PC-3 (cell line): ENCODE data around the gene PDP2. TPM values are rescaled to one million over a fixed set of nuclear protein-coding genes. Genes with fewer than 3 reads are reported as not detected.

Experiments used
- ATAC-seq: fragments of 200-7000 bp; cut with Tn5 transposase; 2 replicates; pipeline ENCODE4 v1.9.1; 2020; ENCODE audit warnings: mild to moderate bottlenecking, moderate library complexity
- BruUV-seq: library from RNA; stranded (reverse); fragments of 400-500 nt; replicated peaks from 2 replicates; lab custom pipeline; 2021; lab: Mats Ljungman, UMichigan
- CTCF ChIA-PET: fragments of 300-600 bp; sonication (Branson Sonifier 250); formaldehyde crosslinking; loops from one replicate; lab custom pipeline; 2022; ENCODE audit warnings: antibody characterized with exemption; lab: Charles Lee
- POLR2A ChIA-PET: fragments of 300-600 bp; sonication (Branson Sonifier 250); formaldehyde crosslinking; loops from one replicate; lab custom pipeline; 2022; ENCODE audit warnings: antibody characterized with exemption; ENCODE audit not compliant: unreplicated experiment; lab: Charles Lee
- DNase-seq: peaks from one replicate; pipeline ENCODE4 v3.0.0-alpha.2; 2015
- H2AFZ ChIP-seq: fragments of 300-600 bp; sonication (generic); 2 replicates; pipeline ENCODE4 v1.6.0; 2016; ENCODE audit warnings: antibody characterized with exemption, low read length
- H3F3A ChIP-seq: fragments of 300-600 bp; sonication (generic); one replicate; pipeline ENCODE4 v1.6.0; 2017; ENCODE audit warnings: antibody characterized with exemption, low read length, control low read depth, mild to moderate bottlenecking; ENCODE audit not compliant: unreplicated experiment
- H3K27ac ChIP-seq: fragments of 300-600 bp; sonication (generic); 2 replicates; pipeline ENCODE4 v1.5.1; 2016; ENCODE audit warnings: mild to moderate bottlenecking, low read length
- H3K27me3 ChIP-seq: fragments of 300-600 bp; sonication (generic); 2 replicates; pipeline ENCODE4 v1.6.1; 2016; ENCODE audit warnings: low read length, mixed read lengths
- H3K36me3 ChIP-seq: fragments of 300-600 bp; sonication (generic); 2 replicates; pipeline ENCODE4 v1.6.1; 2016; ENCODE audit warnings: low read depth, mixed run types, low read length, mixed read lengths
- H3K4me1 ChIP-seq: fragments of 300-600 bp; sonication (generic); 2 replicates; pipeline ENCODE4 v1.5.1; 2016; ENCODE audit warnings: low read length; ENCODE audit not compliant: insufficient read depth
- H3K4me2 ChIP-seq: fragments of 300-600 bp; sonication (generic); 2 replicates; pipeline ENCODE4 v1.6.0; 2016; ENCODE audit warnings: low read length
- H3K4me3 ChIP-seq: fragments of 300-600 bp; sonication (generic); 2 replicates; pipeline ENCODE4 v1.5.1; 2016; ENCODE audit warnings: mild to moderate bottlenecking, low read length, mixed read lengths
- H3K79me2 ChIP-seq: fragments of 300-600 bp; sonication (generic); 2 replicates; pipeline ENCODE4 v1.6.1; 2017; ENCODE audit warnings: low read length, mixed read lengths
- H3K9ac ChIP-seq: fragments of 300-600 bp; sonication (generic); 2 replicates; pipeline ENCODE4 v1.6.0; 2016; ENCODE audit warnings: mild to moderate bottlenecking, low read length
- H3K9me2 ChIP-seq: fragments of 300-600 bp; sonication (generic); replicated peaks from 2 replicates; pipeline ENCODE4 v1.6.1; 2016; ENCODE audit warnings: mixed run types, low read length, mixed read lengths
- H3K9me3 ChIP-seq: fragments of 300-600 bp; sonication (generic); 2 replicates; pipeline ENCODE4 v1.6.1; 2016; ENCODE audit warnings: low read length, mixed read lengths
- H4K20me1 ChIP-seq: fragments of 300-600 bp; sonication (generic); 2 replicates; pipeline ENCODE4 v1.6.1; 2016; ENCODE audit warnings: low read length, mixed read lengths
- CTCF ChIP-seq: fragments of 300-600 bp; sonication (generic); conservative IDR thresholded peaks from 2 replicates; pipeline ENCODE4 v1.5.1; 2017; ENCODE audit warnings: antibody characterized with exemption, low read depth, mild to moderate bottlenecking, low read length
- EZH2 ChIP-seq: fragments of 300-600 bp; sonication (generic); IDR thresholded peaks from one replicate; pipeline ENCODE4 v1.6.1; 2017; ENCODE audit warnings: antibody characterized with exemption, mild to moderate bottlenecking, low read length; ENCODE audit not compliant: unreplicated experiment
- EZH2phosphoT487 ChIP-seq: fragments of 300-600 bp; sonication (generic); IDR thresholded peaks from 2 replicates; pipeline ENCODE4 v1.6.1; 2018; ENCODE audit warnings: mild to moderate bottlenecking, antibody characterized with exemption, low read length, borderline replicate concordance
- intact Hi-C: fragments of 100-400 bp; cut with micrococcal nuclease; formaldehyde crosslinking; loops from 2 replicates; pipeline ENCODE4 v1.9.0; 2023
- total RNA-seq: library from RNA; depleted of rRNA; stranded (reverse); fragments of >200 nt; gene quantifications from 2 replicates; pipeline ENCODE4 v1.2.3, GENCODE V29; 2014

Gene PDP2
- total RNA-seq, 1 experiment from 2014 or later, result 2.8 TPM

GRCh38 chr16:66930189-66930588, 49.9 kb downstream of the PDP2 start:
- TF ChIP-seq EZH2 (no peak), CTCF (no peak), EZH2phosphoT487 (no peak)
- intact Hi-C loops, result no loop called here
- Histone ChIP-seq H3K9me2 (no peaks in the 10 kb centered on the region), H3K79me2 (peaks cover 27% of the 10 kb centered on the region), H3K27ac (0 out of 2 replicates have a peak overlapping the region, but pooled peaks have one; percentile 14), H3K4me3 (no peak overlapping the region), H4K20me1 (peaks cover 3% of the 10 kb centered on the region; the same call in 1 of the 2 replicates), H3K9ac (no peak overlapping the region), H3K4me2 (no peak overlapping the region), H3F3A (no peaks in the 10 kb centered on the region), H2AFZ (no peak overlapping the region), H3K4me1 (peaks cover 16% of the 10 kb centered on the region; the same call in 1 of the 2 replicates), H3K36me3 (no peaks in the 10 kb centered on the region; the same call in 1 of the 2 replicates), H3K9me3 (no peaks in the 10 kb centered on the region), H3K27me3 (peaks cover 7% of the 10 kb centered on the region)
- POLR2A ChIA-PET, result no interaction called here
- DNase-seq, result peak; percentile 67
- no peak for ATAC-seq
- CTCF ChIA-PET, result no interaction called here
- no TSS peak for BruUV-seq

- Histone ChIP-seq H3K4me2 (no peak overlapping the region), H3K4me1 (peaks cover 20% of the 10 kb centered on the region; the same call in 1 of the 2 replicates), H3K9me2 (no peaks in the 10 kb centered on the region), H3K9me3 (no peaks in the 10 kb centered on the region), H3K36me3 (no peaks in the 10 kb centered on the region; the same call in 1 of the 2 replicates), H2AFZ (no peak overlapping the region), H4K20me1 (peaks cover 3% of the 10 kb centered on the region; the same call in 1 of the 2 replicates), H3K27me3 (no peaks in the 10 kb centered on the region), H3K79me2 (peaks cover 41% of the 10 kb centered on the region), H3F3A (no peaks in the 10 kb centered on the region), H3K27ac (no peak overlapping the region), H3K9ac (no peak overlapping the region), H3K4me3 (no peak overlapping the region)
- no peak for ATAC-seq
- TF ChIP-seq EZH2 (no peak), CTCF (no peak), EZH2phosphoT487 (no peak)
- CTCF ChIA-PET, result no interaction called here
- POLR2A ChIA-PET, result no interaction called here
- no peak for DNase-seq
- intact Hi-C loops, result no loop called here
- no TSS peak for BruUV-seq
Observed at GRCh38 chr16:66931665-66932064, 51.4 kb downstream of the PDP2 start.

- POLR2A ChIA-PET, result no interaction called here
- H3K9ac ChIP-seq, result no peak overlapping the region
Observed at GRCh38 chr16:66932076-66932475, 51.8 kb downstream of the PDP2 start.

More at GRCh38 chr16:66932076-66932475, 51.8 kb downstream of the PDP2 start:
- TF ChIP-seq EZH2 (no peak), EZH2phosphoT487 (no peak), CTCF (no peak)
- Histone ChIP-seq H4K20me1 (peaks cover 3% of the 10 kb centered on the region; the same call in 1 of the 2 replicates), H3K4me2 (no peak overlapping the region), H3F3A (no peaks in the 10 kb centered on the region), H3K4me1 (peaks cover 20% of the 10 kb centered on the region; the same call in 1 of the 2 replicates), H3K79me2 (peaks cover 42% of the 10 kb centered on the region), H3K27ac (no peak overlapping the region), H2AFZ (no peak overlapping the region), H3K4me3 (no peak overlapping the region), H3K27me3 (no peaks in the 10 kb centered on the region), H3K9me3 (no peaks in the 10 kb centered on the region), H3K36me3 (no peaks in the 10 kb centered on the region; the same call in 1 of the 2 replicates), H3K9me2 (no peaks in the 10 kb centered on the region)
- intact Hi-C loops, result no loop called here
- no TSS peak for BruUV-seq
- ATAC-seq (no peak), DNase-seq (no peak)
- CTCF ChIA-PET, result no interaction called here
